Activated CD8-positive, alpha-beta T cell treated with anti-CD3 and anti-CD28 coated beads for 36 hours (primary cell): Measurements from ENCODE around the gene CYP27B1. TPM values are rescaled to one million over a fixed set of nuclear protein-coding genes. Genes with fewer than 3 reads are reported as not detected.

Source experiments
- ATAC-seq: fragments of 200-7000 bp; cut with Tn5 transposase; one replicate; pipeline ENCODE4 v1.10.0; 2021; ENCODE audit warnings: mild to moderate bottlenecking, moderate library complexity
- CTCF ChIA-PET: fragments of 350-600 bp; sonication (Branson Sonifier 250); formaldehyde crosslinking; loops from one replicate; lab custom pipeline; 2021; ENCODE audit warnings: antibody characterized with exemption; lab: Charles Lee
- POLR2A ChIA-PET: fragments of 350-600 bp; sonication (Branson Sonifier 250); formaldehyde crosslinking; loops from one replicate; lab custom pipeline; 2021; ENCODE audit warnings: antibody characterized with exemption; lab: Charles Lee
- DNase-seq: peaks from one replicate; pipeline ENCODE4 v3.0.0-alpha.2; 2020
- H3K27ac Mint-ChIP-seq: one replicate; pipeline ENCODE4 v1.8.0; 2021; ENCODE audit warnings: mild to moderate bottlenecking, mixed read lengths
- H3K27me3 Mint-ChIP-seq: one replicate; pipeline ENCODE4 v1.8.0; 2021; ENCODE audit warnings: mixed read lengths
- H3K36me3 Mint-ChIP-seq: one replicate; pipeline ENCODE4 v1.8.0; 2021; ENCODE audit warnings: low read depth, mixed read lengths
- H3K4me1 Mint-ChIP-seq: one replicate; pipeline ENCODE4 v1.8.0; 2021; ENCODE audit warnings: low read depth, mixed read lengths
- H3K4me3 Mint-ChIP-seq: one replicate; pipeline ENCODE4 v1.8.0; 2021; ENCODE audit warnings: mild to moderate bottlenecking, moderate library complexity, mixed read lengths
- H3K9me3 Mint-ChIP-seq: one replicate; pipeline ENCODE4 v1.8.0; 2021; ENCODE audit warnings: mixed read lengths
- CTCF ChIP-seq: fragments of 200-600 bp; IDR thresholded peaks from one replicate; pipeline ENCODE4 v1.8.0; 2022; ENCODE audit warnings: antibody characterized with exemption, mild to moderate bottlenecking
- intact Hi-C: fragments of 100-400 bp; cut with micrococcal nuclease; formaldehyde crosslinking; loops from one replicate; pipeline ENCODE4 v1.10.0; 2022
- total RNA-seq, 2 experiments: library from RNA; stranded (reverse); gene quantifications; one replicate each; pipeline ENCODE4 v1.2.3, GENCODE V29; 2021

CYP27B1 gene
- total RNA-seq, 2 experiments from 2014 or later, result 7.6 to 7.9 TPM

GRCh38 chr12:57756406-57757341 is 10.2 kb downstream of the CYP27B1 start:
- DNase-seq (peak; percentile 81), ATAC-seq (peak; percentile 33)
- no peaks in the 10 kb centered on the region for H3K27me3 Mint-ChIP-seq
- CTCF ChIA-PET, result interaction anchor here (0.7 to 3.0 kb wide), 33 partner anchors 9 to 232 kb away, joined by 3 to 74 read pairs (median 5); partner anchors contain the start of genes AVIL, CYP27B1, EEF1AKMT3 and METTL1
- H3K27ac Mint-ChIP-seq, result peak overlapping the region; percentile 67
- peaks cover 37% of the 10 kb centered on the region for H3K36me3 Mint-ChIP-seq
- POLR2A ChIA-PET, result interaction anchor here (0.8 to 2.4 kb wide), 10 partner anchors 8 to 1127 kb away, joined by 3 to 10 read pairs (median 6); partner anchors contain the start of genes BAZ2A, EEF1AKMT3, METTL1 and TSPAN31
- intact Hi-C loops, result no loop called here
- peaks cover 47% of the 10 kb centered on the region for H3K4me1 Mint-ChIP-seq
- H3K4me3 Mint-ChIP-seq, result peak overlapping the region; percentile 79
- peak; percentile 81 for TF ChIP-seq CTCF
- no peaks in the 10 kb centered on the region for H3K9me3 Mint-ChIP-seq

GRCh38 chr12:57755454-57756372 is 11.2 kb downstream of the CYP27B1 start:
- peak; percentile 39 for DNase-seq
- Mint-ChIP-seq H3K4me1 (peaks cover 55% of the 10 kb centered on the region), H3K27me3 (no peaks in the 10 kb centered on the region), H3K4me3 (peak overlapping the region; percentile 79), H3K27ac (peak overlapping the region; percentile 21), H3K36me3 (peaks cover 41% of the 10 kb centered on the region), H3K9me3 (no peaks in the 10 kb centered on the region)
- CTCF ChIA-PET, result interaction anchor here (0.7 to 3.0 kb wide), 21 partner anchors 11 to 231 kb away, joined by 3 to 74 read pairs (median 5); partner anchors contain the start of genes AVIL, CYP27B1, EEF1AKMT3 and METTL1
- POLR2A ChIA-PET, result interaction anchor here (0.8 to 2.4 kb wide), 8 partner anchors 8 to 1126 kb away, joined by 3 to 10 read pairs (median 8); partner anchors contain the start of genes BAZ2A, EEF1AKMT3, METTL1 and TSPAN31
- TF ChIP-seq CTCF, result no peak
- no peak for ATAC-seq
- intact Hi-C loops, result no loop called here

- Mint-ChIP-seq H3K27ac (no peak overlapping the region), H3K4me3 (peak overlapping the region; percentile 35), H3K27me3 (no peaks in the 10 kb centered on the region), H3K4me1 (peaks cover 60% of the 10 kb centered on the region), H3K36me3 (peaks cover 42% of the 10 kb centered on the region), H3K9me3 (no peaks in the 10 kb centered on the region)
- DNase-seq (no peak), ATAC-seq (no peak)
- intact Hi-C loops, result no loop called here
- TF ChIP-seq CTCF, result no peak
- ChIA-PET POLR2A (interaction anchor here (2.3 to 2.4 kb wide), 2 partner anchors 9 to 17 kb away, joined by 8 to 9 read pairs; partner anchors contain the start of genes EEF1AKMT3 and METTL1), CTCF (interaction anchor here (3.0 kb wide), 1 partner anchor 11 kb away, joined by 74 read pairs; the partner anchor contains the start of gene CYP27B1)
Measured at GRCh38 chr12:57755194-57755453, 11.8 kb downstream of the CYP27B1 start.

- Mint-ChIP-seq H3K4me3 (peak within 1 kb of the TSS; percentile 79), H3K9me3 (no peaks in the 10 kb centered on the region), H3K27me3 (no peaks in the 10 kb centered on the region), H3K4me1 (peaks cover 56% of the 10 kb centered on the region), H3K27ac (peak within 1 kb of the TSS; percentile 56), H3K36me3 (peaks cover 40% of the 10 kb centered on the region)
- no peak for TF ChIP-seq CTCF
- CTCF ChIA-PET, result interaction anchor here (1.0 to 3.0 kb wide), 3 partner anchors 10 to 88 kb away, joined by 3 to 74 read pairs (median 6); partner anchors contain the start of gene CYP27B1
- peak; percentile 60 for ATAC-seq
- DNase-seq, result peak; percentile 89
- POLR2A ChIA-PET, result interaction anchor here (0.6 to 2.4 kb wide), 6 partner anchors 10 to 234 kb away, joined by 3 to 9 read pairs (median 6); partner anchors contain the start of genes CYP27B1, DDIT3, EEF1AKMT3 and METTL1
- intact Hi-C loops, result no loop called here
Measured at GRCh38 chr12:57754411-57755193, 12.3 kb downstream of the CYP27B1 start, which contains the start of gene MARCHF9. TSS of gene MARCHF9 (plus strand) at chr12:57755103. CDS start at chr12:57755529, 426 bp downstream.
